IMR-90 (cell line): ENCODE results near the gene LATS1. TPM values are rescaled to one million over a fixed set of nuclear protein-coding genes. Genes with fewer than 3 reads are reported as not detected.

Source experiments
- ATAC-seq: fragments of 200-7000 bp; cut with Tn5 transposase; 2 replicates; pipeline ENCODE4 v1.9.1; 2020; ENCODE audit warnings: low read depth, mild to moderate bottlenecking, moderate library complexity
- BruUV-seq: library from RNA; stranded (reverse); fragments of 400-500 nt; replicated peaks from 2 replicates; lab custom pipeline; 2021; lab: Mats Ljungman, UMichigan
- CTCF ChIA-PET: fragments of 300-600 bp; formaldehyde crosslinking; extraction: SDS; loops from one replicate; lab custom pipeline; 2021; ENCODE audit warnings: antibody characterized with exemption; lab: Yijun Ruan, JAX
- POLR2A ChIA-PET: fragments of 300-600 bp; sonication (Branson Sonifier 250); formaldehyde crosslinking; loops from one replicate; lab custom pipeline; 2022; ENCODE audit warnings: antibody characterized with exemption; ENCODE audit not compliant: unreplicated experiment; lab: Charles Lee
- DNase-seq: peaks from one replicate; pipeline ENCODE4 v3.0.0; 2013
- H2AFZ ChIP-seq: replicated peaks from 2 replicates; pipeline ENCODE3; 2013; ENCODE audit warnings: low read length, mild to moderate bottlenecking; ENCODE audit not compliant: poor library complexity
- H2AK5ac ChIP-seq: 2 replicates; pipeline ENCODE4 v1.6.1; 2013; ENCODE audit warnings: low read depth, low read length, inconsistent platforms
- H2AK9ac ChIP-seq: replicated peaks from 2 replicates; pipeline ENCODE3; 2013; ENCODE audit warnings: mild to moderate bottlenecking, low read depth, low read length, moderate library complexity; ENCODE audit not compliant: poor library complexity
- H2BK120ac ChIP-seq: 2 replicates; pipeline ENCODE4 v1.6.1; 2013; ENCODE audit warnings: low read depth, low read length, inconsistent platforms
- H2BK15ac ChIP-seq: 3 replicates; pipeline ENCODE4 v1.6.1; 2013; ENCODE audit warnings: low read depth, low read length, inconsistent platforms
- H2BK20ac ChIP-seq: 2 replicates; pipeline ENCODE4 v1.6.1; 2013; ENCODE audit warnings: low read depth, mild to moderate bottlenecking, inconsistent platforms, low read length, moderate library complexity
- H2BK5ac ChIP-seq: 2 replicates; pipeline ENCODE4 v1.6.1; 2013; ENCODE audit warnings: mild to moderate bottlenecking, low read depth, low read length, inconsistent platforms; ENCODE audit not compliant: poor library complexity, severe bottlenecking
- H3K14ac ChIP-seq: replicated peaks from 2 replicates; pipeline ENCODE4 v1.6.1; 2013; ENCODE audit warnings: low read depth, low read length, inconsistent platforms
- H3K18ac ChIP-seq: 2 replicates; pipeline ENCODE4 v1.6.1; 2013; ENCODE audit warnings: low read depth, low read length, control low read depth
- H3K23ac ChIP-seq: 2 replicates; pipeline ENCODE4 v1.6.1; 2013; ENCODE audit warnings: low read depth, low read length, inconsistent platforms
- H3K27ac ChIP-seq: 2 replicates; pipeline ENCODE4 v1.5.1; 2013; ENCODE audit warnings: mild to moderate bottlenecking, control low read depth, low read length; ENCODE audit not compliant: insufficient read depth
- H3K27me3 ChIP-seq: 2 replicates; pipeline ENCODE4 v1.6.1; 2013; ENCODE audit warnings: low read length; ENCODE audit not compliant: control insufficient read depth, insufficient read depth
- H3K36me3 ChIP-seq: 2 replicates; pipeline ENCODE4 v1.6.1; 2013; ENCODE audit warnings: low read length, mixed read lengths; ENCODE audit not compliant: control insufficient read depth, insufficient read depth
- H3K4ac ChIP-seq: 2 replicates; pipeline ENCODE4 v1.6.1; 2013; ENCODE audit warnings: low read depth, low read length, inconsistent platforms
- H3K4me1 ChIP-seq: 2 replicates; pipeline ENCODE4 v1.6.1; 2013; ENCODE audit warnings: low read length, mixed read lengths; ENCODE audit not compliant: control insufficient read depth, insufficient read depth
- H3K4me2 ChIP-seq: 2 replicates; pipeline ENCODE4 v1.6.1; 2013; ENCODE audit warnings: low read depth, mild to moderate bottlenecking, control low read depth, low read length, moderate library complexity
- H3K4me3 ChIP-seq: 2 replicates; pipeline ENCODE4 v1.5.1; 2013; ENCODE audit warnings: low read depth, mild to moderate bottlenecking, control low read depth, low read length, moderate library complexity; ENCODE audit not compliant: insufficient read depth
- H3K56ac ChIP-seq: 2 replicates; pipeline ENCODE4 v1.6.1; 2013; ENCODE audit warnings: low read length, inconsistent platforms; ENCODE audit not compliant: insufficient read depth; ENCODE audit errors: extremely low read depth
- H3K79me1 ChIP-seq, 2 experiments: 2 replicates each; pipeline ENCODE4 v1.6.1; 2013; ENCODE audit warnings: low read length in 2 of 2, inconsistent platforms in 1 of 2, low read depth in 1 of 2
- H3K9ac ChIP-seq: 2 replicates; pipeline ENCODE4 v1.6.1; 2013; ENCODE audit warnings: low read depth, low read length, control low read depth
- H3K9me1 ChIP-seq: 2 replicates; pipeline ENCODE4 v1.6.1; 2013; ENCODE audit warnings: low read length, inconsistent platforms; ENCODE audit not compliant: insufficient read depth
- H3K9me3 ChIP-seq: 2 replicates; pipeline ENCODE4 v1.6.1; 2013; ENCODE audit warnings: low read length; ENCODE audit not compliant: control insufficient read depth, insufficient read depth
- H4K20me1 ChIP-seq: 2 replicates; pipeline ENCODE4 v1.6.1; 2013; ENCODE audit warnings: low read length, inconsistent platforms; ENCODE audit not compliant: insufficient read depth
- H4K5ac ChIP-seq: 2 replicates; pipeline ENCODE4 v1.6.1; 2013; ENCODE audit warnings: mild to moderate bottlenecking, low read depth, low read length, control low read depth
- H4K8ac ChIP-seq, 2 experiments: 2 replicates each; pipeline ENCODE4 v1.6.1; 2013; ENCODE audit warnings: low read depth in 2 of 2, low read length in 2 of 2, control low read depth in 1 of 2, inconsistent platforms in 1 of 2
- H4K91ac ChIP-seq: 2 replicates; pipeline ENCODE4 v1.6.1; 2013; ENCODE audit warnings: low read depth, low read length, inconsistent platforms; ENCODE audit not compliant: insufficient read depth
- BHLHE40 ChIP-seq: fragments of 150-350 bp; IDR thresholded peaks from 2 replicates; pipeline ENCODE4 v1.6.1; 2016; ENCODE audit warnings: mild to moderate bottlenecking, low read depth, low read length
- CEBPB ChIP-seq: IDR thresholded peaks from 2 replicates; pipeline ENCODE4 v1.6.1; 2012; ENCODE audit warnings: low read depth, low read length, improper control_type of control experiment
- CHD1 ChIP-seq: IDR thresholded peaks from 2 replicates; pipeline ENCODE4 v1.6.1; 2012; ENCODE audit warnings: low read depth, low read length, improper control_type of control experiment
- FOS ChIP-seq: fragments of 150-350 bp; IDR thresholded peaks from 2 replicates; pipeline ENCODE4 v1.6.1; 2016; ENCODE audit warnings: low read depth, low read length
- MAZ ChIP-seq: IDR thresholded peaks from 2 replicates; pipeline ENCODE4 v1.6.1; 2012; ENCODE audit warnings: low read depth, mild to moderate bottlenecking, low read length, improper control_type of control experiment, moderate library complexity, borderline replicate concordance
- MXI1 ChIP-seq: IDR thresholded peaks from 2 replicates; pipeline ENCODE4 v1.6.1; 2012; ENCODE audit warnings: low read depth, mild to moderate bottlenecking, low read length, moderate library complexity, borderline replicate concordance
- NFE2L2 ChIP-seq: fragments of 150-350 bp; IDR thresholded peaks from 2 replicates; pipeline ENCODE4 v1.6.1; 2016; ENCODE audit warnings: low read depth, mild to moderate bottlenecking, low read length
- RAD21 ChIP-seq: IDR thresholded peaks from 2 replicates; pipeline ENCODE4 v1.6.1; 2012; ENCODE audit warnings: low read length, improper control_type of control experiment
- RCOR1 ChIP-seq: IDR thresholded peaks from 2 replicates; pipeline ENCODE4 v1.6.1; 2012; ENCODE audit warnings: mild to moderate bottlenecking, low read length, improper control_type of control experiment; ENCODE audit not compliant: insufficient replicate concordance
- RFX5 ChIP-seq: IDR thresholded peaks from 2 replicates; pipeline ENCODE4 v1.8.0; 2012; ENCODE audit warnings: low read depth, mild to moderate bottlenecking, low read length, moderate library complexity
- SMC3 ChIP-seq: fragments of 150-350 bp; IDR thresholded peaks from 2 replicates; pipeline ENCODE4 v1.6.1; 2016; ENCODE audit warnings: low read depth, mild to moderate bottlenecking, antibody characterized with exemption, low read length, moderate library complexity
- WGBS, 2 experiments: methylation state at CpG; one replicate each; pipeline versions ENCODE4 v1.1.5 to v1.1.7; 2013; ENCODE audit warnings: missing lambda C conversion rate in 2 of 2; ENCODE audit not compliant: insufficient read length in 1 of 2; ENCODE audit errors: extremely low coverage in 2 of 2; 5-methylcytosine and 5-hydroxymethylcytosine counted together
- dilution Hi-C: fragments of 300-500 bp; cut with HindIII; formaldehyde crosslinking; loops from one replicate; pipeline ENCODE4 v1.14.3; 2018; ENCODE audit warnings: low sequenced_read_pairs; ENCODE audit not compliant: unreplicated experiment
- in situ Hi-C: fragments of 300-500 bp; cut with MboI; formaldehyde crosslinking; loops from 3 replicates; pipeline ENCODE4 v1.14.3; 2019; ENCODE audit warnings: low sequenced_read_pairs, inconsistent platforms, mixed read lengths
- intact Hi-C: fragments of 100-400 bp; cut with micrococcal nuclease; formaldehyde crosslinking; loops from 2 replicates; pipeline ENCODE4 v1.10.0; 2022
- polyA plus RNA-seq, 3 experiments: library from polyadenylated mRNA; depleted of rRNA; stranded (reverse); fragments of >200 nt; gene quantifications; 2 replicates each; pipeline ENCODE4 v1.2.3, GENCODE V29; 2012; ENCODE audit warnings: low replicate concordance in 1 of 3
- total RNA-seq: library from RNA; depleted of rRNA; stranded (reverse); fragments of >200 nt; gene quantifications from 2 replicates; pipeline ENCODE4 v1.2.3, GENCODE V29; 2012
- TF ChIP-seq, protein P1 (sequence below): fragments of 150-350 bp; IDR thresholded peaks from 2 replicates; pipeline ENCODE4 v1.6.1; 2016; ENCODE audit warnings: low read depth, mild to moderate bottlenecking, low read length, moderate library complexity, borderline replicate concordance
- TF ChIP-seq, protein P2 (sequence below): conservative IDR thresholded peaks from 2 replicates; pipeline ENCODE4 v1.5.1; 2012; ENCODE audit warnings: mild to moderate bottlenecking, low read depth, low read length, improper control_type of control experiment
- TF ChIP-seq, protein P3 (sequence below): fragments of 150-350 bp; IDR thresholded peaks from 2 replicates; pipeline ENCODE4 v1.6.1; 2017; ENCODE audit warnings: mild to moderate bottlenecking, antibody characterized with exemption, low read length, low read depth

LATS1 gene
- total and polyA plus RNA-seq, 2 of the 4 experiments (the other 2 are of a cell fraction) = 7.9 to 20.1 TPM

DNA sequence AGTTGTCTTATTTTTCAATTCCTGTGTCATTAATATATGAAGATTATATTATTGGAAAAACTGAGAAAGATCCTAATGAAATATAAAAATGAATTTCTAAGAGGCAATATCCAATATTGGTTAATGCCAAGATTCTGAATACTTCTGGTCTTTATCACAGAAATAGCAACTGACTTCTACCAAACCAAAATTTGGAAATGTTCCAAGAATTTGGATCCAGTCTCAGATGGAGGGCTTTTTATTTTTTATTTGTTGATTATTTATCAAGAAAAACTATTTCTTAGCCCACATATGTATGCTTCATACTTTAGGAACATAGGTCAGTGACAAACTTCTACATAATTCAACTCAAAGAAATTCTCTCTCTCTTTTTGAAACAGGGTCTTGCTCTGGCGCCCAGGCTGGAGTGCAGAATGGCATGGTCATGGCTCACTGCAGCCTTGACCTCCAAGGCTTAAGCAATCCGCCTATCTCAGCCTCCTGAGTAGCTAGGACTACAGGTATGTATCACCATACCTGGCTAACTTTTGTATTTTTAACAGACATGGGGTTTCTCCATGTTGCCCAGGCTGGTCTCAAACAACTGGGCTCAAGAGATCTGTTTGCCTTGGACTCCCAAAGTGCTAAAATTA lies 15.3 kb upstream of the LATS1 start:
- Histone ChIP-seq H3K9ac (no peak overlapping the region), H3K9me1 (no peaks in the 10 kb centered on the region), H3K23ac (no peak overlapping the region), H2AK9ac (peak overlapping the region; percentile 50), H3K36me3 (peaks cover 39% of the 10 kb centered on the region), H3K4ac (no peak overlapping the region), H3K9me3 (no peaks in the 10 kb centered on the region), H3K4me2 (no peak overlapping the region), H3K27ac (no peak overlapping the region), H3K14ac (no peak overlapping the region), H4K8ac (no peak overlapping the region), H2BK20ac (no peak overlapping the region), H4K91ac (no peak overlapping the region), H3K27me3 (no peaks in the 10 kb centered on the region), H2BK5ac (no peak overlapping the region), H3K56ac (no peak overlapping the region), H3K4me1 (no peaks in the 10 kb centered on the region), H3K4me3 (no peak overlapping the region), H4K20me1 (no peaks in the 10 kb centered on the region), H2AK5ac (no peak overlapping the region), H4K5ac (no peak overlapping the region), H3K79me1 (no peaks in the 10 kb centered on the region; a peak in 1 of 4 replicates), H2BK120ac (no peak overlapping the region), H2AFZ (no peak overlapping the region), H3K18ac (no peak overlapping the region), H2BK15ac (no peak overlapping the region)
- WGBS, 2 experiments = no CpG with 5 or more reads among the region's 2 CpGs
- BruUV-seq = no TSS peak
- ATAC-seq (no peak), DNase-seq (no peak)
- dilution Hi-C loops (no loop called here), intact Hi-C loops (no loop called here), in situ Hi-C loops (no loop called here)
- TF ChIP-seq, protein P1, sequence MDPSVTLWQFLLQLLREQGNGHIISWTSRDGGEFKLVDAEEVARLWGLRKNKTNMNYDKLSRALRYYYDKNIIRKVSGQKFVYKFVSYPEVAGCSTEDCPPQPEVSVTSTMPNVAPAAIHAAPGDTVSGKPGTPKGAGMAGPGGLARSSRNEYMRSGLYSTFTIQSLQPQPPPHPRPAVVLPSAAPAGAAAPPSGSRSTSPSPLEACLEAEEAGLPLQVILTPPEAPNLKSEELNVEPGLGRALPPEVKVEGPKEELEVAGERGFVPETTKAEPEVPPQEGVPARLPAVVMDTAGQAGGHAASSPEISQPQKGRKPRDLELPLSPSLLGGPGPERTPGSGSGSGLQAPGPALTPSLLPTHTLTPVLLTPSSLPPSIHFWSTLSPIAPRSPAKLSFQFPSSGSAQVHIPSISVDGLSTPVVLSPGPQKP = no peak
- TF ChIP-seq, protein P2, sequence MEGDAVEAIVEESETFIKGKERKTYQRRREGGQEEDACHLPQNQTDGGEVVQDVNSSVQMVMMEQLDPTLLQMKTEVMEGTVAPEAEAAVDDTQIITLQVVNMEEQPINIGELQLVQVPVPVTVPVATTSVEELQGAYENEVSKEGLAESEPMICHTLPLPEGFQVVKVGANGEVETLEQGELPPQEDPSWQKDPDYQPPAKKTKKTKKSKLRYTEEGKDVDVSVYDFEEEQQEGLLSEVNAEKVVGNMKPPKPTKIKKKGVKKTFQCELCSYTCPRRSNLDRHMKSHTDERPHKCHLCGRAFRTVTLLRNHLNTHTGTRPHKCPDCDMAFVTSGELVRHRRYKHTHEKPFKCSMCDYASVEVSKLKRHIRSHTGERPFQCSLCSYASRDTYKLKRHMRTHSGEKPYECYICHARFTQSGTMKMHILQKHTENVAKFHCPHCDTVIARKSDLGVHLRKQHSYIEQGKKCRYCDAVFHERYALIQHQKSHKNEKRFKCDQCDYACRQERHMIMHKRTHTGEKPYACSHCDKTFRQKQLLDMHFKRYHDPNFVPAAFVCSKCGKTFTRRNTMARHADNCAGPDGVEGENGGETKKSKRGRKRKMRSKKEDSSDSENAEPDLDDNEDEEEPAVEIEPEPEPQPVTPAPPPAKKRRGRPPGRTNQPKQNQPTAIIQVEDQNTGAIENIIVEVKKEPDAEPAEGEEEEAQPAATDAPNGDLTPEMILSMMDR = no peak
- no peak for TF ChIP-seq SMC3
- no peak for TF ChIP-seq FOS
- no peak for TF ChIP-seq RCOR1
- no peak for TF ChIP-seq RFX5
- TF ChIP-seq CEBPB = no peak
- TF ChIP-seq BHLHE40 = no peak
- no peak for TF ChIP-seq MXI1
- TF ChIP-seq CHD1 = no peak
- TF ChIP-seq, protein P3, sequence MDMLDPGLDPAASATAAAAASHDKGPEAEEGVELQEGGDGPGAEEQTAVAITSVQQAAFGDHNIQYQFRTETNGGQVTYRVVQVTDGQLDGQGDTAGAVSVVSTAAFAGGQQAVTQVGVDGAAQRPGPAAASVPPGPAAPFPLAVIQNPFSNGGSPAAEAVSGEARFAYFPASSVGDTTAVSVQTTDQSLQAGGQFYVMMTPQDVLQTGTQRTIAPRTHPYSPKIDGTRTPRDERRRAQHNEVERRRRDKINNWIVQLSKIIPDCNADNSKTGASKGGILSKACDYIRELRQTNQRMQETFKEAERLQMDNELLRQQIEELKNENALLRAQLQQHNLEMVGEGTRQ = no peak
- no peak for TF ChIP-seq MAZ
- no peak for TF ChIP-seq NFE2L2
- no peak for TF ChIP-seq RAD21
- POLR2A ChIA-PET = no interaction called here
- CTCF ChIA-PET = no interaction called here
